SKM-1 treated with dmso at 0.1 percent for 144 hours (cell line): ENCODE results near the gene TRAF3IP1.
"Not testable (repeated sequence)": the region's sequence is repeated elsewhere in the genome, so short reads cannot be mapped to it uniquely, and the experiment has no call there.

Experiments used
- DNase-seq: peaks from one replicate; lab custom pipeline; 2025; ENCODE audit not compliant: unreplicated experiment; lab: John Stamatoyannopoulos, UW

TRAF3IP1 gene

DNA sequence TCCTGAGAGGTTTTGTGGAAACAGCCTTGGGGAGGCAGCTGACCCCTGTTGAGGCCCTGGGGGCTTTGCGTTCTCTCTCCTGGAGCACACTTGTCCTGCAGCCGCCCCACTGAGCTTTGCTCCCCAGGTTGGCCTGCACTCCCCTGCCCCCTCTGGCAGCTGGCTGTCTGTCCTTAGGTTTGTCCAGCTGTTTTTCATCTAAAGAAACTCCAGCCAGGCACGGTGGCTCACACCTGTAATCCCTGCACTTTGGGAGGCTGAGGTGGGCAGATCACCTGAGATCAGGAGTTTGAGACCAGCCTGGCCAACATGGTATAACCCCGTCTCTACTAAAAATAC lies 84.9 kb downstream of the TRAF3IP1 start:
- DNase-seq, result not testable (repeated sequence)

DNA sequence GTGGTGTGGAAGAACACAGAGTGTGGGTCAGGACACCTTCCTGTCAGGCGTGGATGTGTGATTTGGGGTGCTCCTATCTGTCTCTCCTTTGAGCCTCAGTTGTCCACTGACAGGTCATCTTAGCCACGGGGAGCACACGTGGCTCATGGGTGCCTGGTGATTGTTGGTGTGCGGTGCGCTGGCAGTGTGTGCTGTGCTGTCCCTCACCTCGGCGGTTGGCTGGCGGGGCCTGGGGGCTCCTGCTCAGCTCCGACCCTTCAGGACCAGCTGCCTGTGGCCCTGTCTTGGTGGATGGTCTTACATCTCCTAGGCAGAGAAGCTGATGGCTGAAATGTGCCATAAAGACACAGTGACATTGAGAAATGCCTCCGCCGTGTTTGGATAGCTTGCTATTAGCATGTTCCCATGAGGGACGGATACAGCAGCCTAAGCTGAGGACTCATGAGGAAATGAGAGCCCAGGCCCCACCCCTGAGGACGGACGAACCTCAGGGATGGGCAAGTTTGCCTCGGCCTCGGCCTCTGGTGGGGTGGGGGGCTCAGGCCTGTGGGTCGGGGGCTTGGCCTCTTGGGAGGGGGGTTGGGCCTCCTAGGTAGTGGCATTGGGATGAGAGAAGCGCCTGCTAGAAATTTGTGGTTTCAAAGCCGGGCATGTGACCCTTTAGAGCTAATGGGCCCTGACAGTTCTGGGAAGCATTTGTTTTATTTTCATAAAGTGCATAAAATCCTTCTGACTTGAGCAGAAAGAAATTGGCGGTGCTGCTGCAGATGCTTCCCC lies 86.1 kb downstream of the TRAF3IP1 start:
- no peak for DNase-seq

DNA sequence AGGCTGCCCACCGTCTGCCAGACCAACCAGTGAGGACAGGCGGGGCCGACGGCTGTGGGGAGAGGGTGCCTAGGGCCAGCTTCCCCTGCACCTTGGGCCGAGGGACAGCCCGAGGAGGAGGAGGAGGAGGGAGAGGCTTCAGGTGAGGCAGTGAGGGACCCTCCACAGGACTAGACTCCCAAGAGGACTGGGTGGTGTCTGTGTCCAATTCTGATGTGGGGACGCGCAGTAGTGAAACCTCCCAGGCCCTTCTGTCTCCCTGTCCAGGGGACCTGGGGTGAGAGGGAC lies 86.6 kb downstream of the TRAF3IP1 start:
- no peak for DNase-seq

DNA sequence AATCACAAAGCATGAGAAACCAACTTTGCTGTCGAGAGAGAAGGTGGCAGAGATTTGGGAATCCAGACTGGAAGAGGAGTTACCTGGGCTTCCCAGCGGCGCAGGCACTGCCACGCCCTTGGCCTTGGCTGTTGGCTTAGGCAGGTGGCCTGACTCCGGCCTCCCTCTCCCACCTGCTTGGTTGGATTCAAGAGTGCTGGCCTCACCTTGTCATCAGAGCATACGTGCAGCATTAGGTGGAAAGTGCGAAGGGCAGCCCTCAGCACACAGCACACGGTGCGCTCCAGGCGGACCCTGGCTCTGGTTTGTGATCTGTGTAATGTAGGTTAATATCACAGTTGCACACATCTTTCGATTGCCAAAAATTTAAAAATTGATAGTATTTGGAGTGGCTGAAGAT lies 87.2 kb downstream of the TRAF3IP1 start:
- no peak for DNase-seq

DNA sequence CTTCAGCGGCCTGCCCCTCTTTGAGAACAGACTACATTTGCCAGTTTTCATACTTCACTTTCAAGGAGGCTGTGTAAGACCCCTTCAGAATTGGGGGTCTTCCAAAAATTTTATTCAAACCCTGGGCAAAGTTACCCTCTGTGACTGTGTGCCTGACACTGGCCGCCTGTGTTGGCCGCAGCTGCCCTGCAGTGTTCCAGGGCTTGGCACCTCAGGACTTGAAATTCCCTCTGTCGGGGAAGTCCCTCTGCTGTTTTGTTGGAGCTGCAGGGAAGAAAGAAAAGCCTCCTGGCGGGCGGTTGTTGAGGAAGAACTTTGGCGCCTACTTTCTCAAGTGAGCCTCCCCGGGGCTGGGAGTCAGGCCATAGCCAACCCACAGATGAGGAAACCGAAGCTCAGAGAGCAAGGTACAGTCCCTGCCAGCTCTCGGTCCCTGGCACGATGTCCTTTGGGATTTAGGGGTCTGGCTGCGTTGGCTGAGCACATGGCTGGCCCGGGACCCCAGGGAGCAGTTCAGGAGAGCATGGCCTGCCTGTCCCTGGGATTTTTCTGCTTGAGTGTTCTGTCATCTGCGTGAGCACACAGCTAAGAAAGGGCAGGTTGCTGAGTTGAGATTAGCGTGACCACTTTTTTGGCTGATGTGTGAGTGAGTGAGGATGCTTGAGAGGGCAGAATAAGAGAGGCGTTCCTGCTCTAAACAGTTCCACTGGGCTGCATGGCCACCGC lies 88.5 kb downstream of the TRAF3IP1 start:
- DNase-seq, result no peak

DNA sequence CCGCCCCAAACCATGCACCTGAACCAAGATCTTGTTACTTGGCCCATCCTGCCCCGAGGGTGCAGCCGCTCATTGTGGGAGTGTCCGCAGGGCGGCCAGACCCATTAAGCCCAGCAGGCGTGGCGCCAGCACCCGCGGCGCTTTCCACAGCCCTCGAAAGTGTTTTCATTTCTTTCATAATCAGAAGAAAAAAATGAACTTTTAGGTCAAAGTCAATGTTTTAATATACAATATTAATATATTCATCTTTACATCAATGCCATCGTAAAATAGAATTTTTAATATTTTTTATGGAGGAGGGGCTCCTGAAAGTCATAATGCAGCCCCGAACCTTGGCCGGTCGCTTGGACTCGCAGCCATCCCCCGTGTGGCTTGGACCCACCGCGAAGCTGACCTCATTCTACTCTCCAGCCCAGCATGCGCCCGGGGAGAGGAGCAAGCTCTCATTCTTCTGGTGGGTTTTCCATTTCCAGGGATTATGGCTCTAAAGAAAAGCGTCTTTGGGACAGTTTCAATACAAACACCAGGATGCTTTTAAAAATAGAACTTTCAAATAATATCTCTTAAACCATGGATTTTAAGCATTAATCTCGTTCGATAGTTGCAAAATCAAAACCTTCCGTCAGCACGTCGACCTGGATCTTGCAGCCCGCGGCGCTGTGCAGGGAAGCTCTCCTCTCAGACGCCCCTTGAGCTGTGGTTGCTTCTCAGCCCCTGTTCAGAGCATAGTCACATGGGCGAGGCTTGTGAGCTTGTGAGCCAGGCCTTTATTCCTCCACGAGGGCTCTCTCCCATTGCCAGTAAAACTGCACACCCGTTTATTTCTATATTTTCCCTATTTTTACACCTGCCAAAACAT lies 89.3 kb downstream of the TRAF3IP1 start:
- DNase-seq, result no peak

DNA sequence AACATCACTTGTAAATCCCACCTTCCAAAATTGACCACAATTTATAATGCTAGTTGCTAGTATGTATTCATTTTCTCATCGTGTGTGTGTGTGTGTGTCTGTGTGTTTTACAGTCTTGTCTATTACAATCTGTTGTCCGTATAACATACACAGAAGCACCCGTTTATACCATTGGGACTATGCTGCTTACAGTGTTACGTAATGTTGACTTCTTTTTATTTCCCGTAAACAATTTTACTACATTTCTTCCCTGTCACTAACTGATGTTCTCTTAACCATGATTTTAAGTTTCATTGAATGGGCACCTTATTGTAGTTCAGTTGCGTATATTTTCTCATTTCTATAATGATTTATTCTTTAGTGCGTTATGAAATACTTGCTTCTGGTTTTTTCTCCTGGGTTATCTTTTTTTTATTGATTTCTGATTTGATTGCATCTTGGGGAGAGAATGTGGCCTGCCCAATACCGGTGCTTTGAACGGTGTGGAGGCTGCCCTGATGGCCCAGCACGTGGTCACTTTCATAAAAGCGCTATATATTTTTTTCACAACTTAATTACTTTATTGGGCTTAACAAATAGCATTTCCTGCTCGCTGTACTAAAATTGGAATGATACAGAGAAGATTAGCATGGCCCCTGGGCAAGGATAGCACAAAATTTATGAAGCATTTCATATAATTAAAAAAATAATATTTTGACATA lies 91.9 kb downstream of the TRAF3IP1 start:
- no peak for DNase-seq

DNA sequence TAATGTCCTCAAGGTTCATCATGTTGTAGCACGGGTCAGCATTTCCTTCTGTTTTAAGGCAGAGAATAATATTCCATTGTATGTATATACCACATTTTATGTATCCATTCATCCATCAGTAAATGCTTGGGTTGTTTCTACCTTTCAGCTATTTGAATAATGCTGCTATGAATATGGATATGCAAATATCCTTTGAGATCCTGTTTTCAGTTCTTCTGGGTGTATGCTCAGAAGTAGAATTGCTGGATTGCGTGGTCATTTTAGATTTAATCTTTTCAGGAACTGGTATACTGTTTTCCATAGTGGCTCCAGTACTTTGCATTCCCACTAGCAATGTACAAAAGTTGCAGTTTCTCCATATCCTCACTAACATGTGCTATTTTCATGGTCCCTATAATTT lies 93.0 kb downstream of the TRAF3IP1 start:
- DNase-seq, result no peak

DNA sequence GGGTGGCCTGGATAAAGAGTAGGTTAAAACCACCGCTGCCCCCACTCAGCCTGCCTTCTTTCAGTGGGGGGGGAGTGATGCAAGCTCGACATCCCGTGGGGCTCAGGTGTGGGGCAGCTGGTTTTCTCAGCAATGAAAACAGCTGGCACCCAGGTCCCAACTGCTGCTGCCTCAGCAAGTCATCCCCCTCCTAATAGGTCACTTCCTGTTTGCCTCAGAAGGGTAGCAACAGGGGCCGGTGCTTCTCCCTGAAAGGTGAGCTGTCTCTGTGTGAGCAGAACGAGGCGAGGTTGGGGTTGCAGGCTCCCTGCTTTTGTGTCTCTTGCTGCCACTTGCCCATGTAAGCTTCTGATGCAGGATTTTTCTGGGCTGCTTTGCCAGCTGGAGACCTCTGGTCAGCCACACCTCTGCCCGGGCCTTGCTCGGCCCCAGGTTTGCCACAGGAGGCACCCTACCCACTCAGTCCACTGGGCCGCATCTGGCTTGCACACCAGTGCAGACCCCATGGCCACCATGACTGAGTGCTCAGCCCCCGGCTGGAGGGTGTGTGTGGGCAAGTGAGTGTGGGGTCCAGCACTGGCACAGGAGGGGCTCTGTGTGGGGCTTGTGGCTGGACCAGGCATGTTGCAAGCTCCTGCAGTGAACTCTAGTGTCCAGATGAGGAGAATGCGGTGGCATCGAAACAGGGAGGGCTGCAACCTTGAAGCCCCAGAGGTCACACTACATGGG lies 94.9 kb downstream of the TRAF3IP1 start:
- no peak for DNase-seq

DNA sequence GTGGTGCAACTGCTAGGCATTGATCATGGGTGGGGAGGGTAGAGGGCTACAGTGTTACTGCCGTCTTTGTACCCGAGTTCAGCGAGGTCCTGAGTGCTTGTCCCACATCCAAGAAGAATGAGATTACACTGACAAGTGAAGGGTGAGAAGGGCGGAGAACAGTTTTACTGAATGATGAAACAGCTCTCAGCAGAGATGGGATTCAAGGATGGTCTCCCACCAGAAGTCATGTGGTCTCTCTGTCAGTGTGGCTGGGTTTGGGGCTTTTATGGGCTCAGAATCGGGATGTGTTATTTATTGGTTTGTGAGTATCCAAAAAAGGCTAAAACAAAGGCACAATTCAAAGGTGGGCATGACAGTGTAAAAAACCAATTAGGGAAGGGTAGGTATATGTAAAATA lies 95.6 kb downstream of the TRAF3IP1 start:
- no peak for DNase-seq

DNA sequence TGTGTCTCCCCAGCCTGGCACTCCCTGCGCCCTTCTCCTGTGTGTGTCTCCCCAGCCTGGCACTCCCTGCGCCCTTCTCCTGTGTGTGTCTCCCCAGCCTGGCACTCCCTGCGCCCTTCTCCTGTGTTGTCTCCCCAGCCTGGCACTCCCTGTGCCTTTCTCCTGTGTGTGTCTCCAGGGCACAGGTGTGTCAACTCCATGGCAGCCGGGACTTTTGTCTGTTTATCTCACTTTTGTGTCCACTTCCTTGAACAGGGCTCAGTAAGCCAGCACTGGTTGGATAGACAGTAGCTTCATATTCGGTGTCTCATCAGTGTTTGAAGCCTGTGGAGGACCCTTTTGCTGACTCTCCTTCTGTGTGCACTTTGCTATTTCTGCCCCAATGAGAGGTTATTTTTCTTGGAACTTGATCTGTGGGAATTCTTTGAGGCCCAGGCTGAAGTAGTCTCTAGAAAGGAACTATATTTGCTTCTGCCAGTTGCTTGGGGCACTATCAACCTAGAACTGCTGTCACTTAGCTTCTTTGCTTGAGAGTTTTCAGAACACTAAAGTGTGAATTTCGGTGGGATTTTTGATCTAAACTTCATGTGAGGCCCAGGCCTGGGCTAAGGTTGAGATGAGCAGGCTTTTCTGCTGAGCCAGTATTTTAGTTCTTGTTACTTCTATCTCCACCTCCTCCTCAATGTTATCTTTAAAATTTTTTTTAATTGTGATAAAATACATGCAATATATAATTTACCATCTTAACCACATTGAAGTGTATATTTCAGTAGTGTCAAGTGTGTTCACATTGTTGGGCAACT lies 98.1 kb downstream of the TRAF3IP1 start:
- no peak for DNase-seq

DNA sequence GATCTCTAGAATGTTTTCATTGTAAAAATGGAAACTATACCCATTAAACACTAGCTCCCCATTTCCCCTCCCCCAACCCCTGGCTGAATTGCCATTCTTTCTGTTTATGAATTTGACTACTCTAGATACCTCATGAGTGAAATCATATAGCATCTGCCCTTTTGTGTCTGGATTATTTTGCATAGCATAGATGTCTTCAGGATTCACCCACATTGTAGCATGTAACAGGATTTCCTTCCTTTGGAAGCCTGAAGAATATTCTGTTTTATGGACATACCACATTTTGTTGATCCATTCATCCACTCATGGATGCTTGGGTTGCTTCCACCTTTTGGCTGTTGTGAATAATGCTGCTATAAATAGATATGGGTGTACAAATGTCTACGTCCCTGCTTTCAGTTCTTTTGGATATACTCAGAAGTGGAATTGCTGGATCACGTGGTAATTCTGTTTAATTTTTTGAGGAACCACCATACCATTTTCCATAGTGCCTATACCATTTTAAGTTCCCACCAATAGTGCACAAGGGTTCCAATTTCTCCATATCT lies 98.8 kb downstream of the TRAF3IP1 start:
- DNase-seq, result no peak

DNA sequence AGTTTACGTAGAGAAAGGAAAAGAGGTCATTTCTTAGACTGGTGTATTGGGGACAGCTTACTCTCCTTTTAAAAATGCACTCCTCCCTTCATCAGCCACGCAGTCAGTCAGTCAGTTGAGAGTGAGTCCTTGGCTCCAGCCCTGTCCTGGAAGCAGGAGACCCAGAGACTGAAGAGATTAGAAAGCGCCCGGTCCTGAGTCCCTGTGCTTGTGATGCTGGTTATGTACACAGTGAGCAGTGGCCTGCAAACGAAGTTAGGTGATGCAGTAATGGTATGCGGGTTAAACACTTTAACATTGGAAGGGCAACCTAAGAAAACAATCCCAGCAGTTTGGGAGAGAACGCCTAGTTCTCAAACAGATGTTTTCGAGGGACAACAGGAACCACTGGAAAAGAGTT lies 100.1 kb downstream of the TRAF3IP1 start:
- no peak for DNase-seq

DNA sequence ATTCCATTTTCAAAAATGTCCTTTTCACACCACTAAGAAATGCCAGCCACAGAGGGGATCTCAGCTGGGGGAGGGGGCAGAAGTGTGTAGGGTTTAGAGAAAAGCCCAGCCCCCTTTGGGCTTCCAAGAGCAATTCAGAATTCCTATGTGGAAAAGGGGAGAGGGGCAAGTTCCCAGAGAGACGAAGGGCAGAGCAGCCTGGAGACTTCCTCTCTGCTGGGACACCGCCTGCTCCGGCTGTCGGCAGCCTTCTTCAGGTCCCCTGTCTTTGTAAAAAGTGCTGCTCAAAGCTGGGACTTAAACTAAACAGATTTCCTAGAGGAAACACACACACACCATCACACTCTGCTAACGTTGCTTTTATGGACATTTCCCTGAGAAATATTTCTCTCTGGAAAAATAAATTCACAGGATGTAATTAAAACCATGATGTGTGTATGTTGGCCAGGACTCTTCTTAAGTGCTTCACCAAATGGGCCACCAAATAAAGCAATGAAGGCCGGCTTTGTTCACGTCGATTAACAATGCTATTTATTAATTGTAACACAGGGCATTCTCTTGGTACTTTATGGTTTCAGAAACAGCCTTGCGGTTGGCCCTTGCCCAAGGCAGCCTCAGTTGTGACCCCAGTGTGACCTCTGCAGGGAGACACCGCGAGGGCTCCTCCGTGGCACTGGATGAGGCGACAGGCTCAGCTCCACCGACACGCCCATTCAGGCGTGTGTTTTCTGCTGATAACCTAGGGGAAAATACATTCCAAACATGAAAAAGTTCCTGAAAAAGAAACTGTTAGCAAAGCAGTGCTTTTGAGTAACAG lies 100.8 kb downstream of the TRAF3IP1 start:
- no peak for DNase-seq

DNA sequence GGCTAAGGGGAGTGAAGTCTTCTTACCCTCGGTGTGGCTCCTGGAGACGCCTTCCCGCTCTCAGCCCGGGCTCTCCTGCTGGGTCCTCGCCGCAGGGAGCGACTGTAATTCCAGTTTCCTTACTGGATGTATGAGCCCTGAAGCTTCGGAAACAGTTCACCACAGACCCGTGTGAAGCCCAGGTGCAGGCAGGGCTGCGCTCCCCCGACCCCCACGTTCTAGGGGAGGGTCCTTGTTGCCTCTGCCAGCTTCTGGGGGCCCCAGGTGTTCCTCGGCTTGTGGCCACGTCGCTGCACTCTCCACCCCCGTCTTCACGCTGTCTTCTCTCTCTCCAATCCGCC lies 101.3 kb downstream of the TRAF3IP1 start:
- DNase-seq, result no peak

DNA sequence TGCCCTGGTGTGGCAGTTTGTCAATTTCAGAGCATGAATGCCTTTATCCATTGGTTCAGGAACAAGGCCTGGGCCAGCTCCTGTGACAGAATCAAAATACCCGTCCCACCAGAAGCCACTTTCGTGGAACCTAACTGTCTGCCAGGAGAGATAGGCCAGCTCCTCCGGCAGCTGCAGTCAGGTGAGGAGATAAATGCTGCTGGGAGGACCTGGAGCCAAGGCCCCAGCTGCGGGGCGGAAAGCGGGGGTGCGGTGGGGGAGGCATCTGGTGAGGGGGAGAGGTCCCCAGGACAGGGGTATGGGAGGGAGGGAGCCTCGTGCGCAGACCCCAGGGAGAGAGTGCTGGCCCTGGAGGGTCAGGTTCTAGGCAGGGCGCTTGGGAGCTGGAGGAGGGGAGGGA lies 102.0 kb downstream of the TRAF3IP1 start:
- no peak for DNase-seq

DNA sequence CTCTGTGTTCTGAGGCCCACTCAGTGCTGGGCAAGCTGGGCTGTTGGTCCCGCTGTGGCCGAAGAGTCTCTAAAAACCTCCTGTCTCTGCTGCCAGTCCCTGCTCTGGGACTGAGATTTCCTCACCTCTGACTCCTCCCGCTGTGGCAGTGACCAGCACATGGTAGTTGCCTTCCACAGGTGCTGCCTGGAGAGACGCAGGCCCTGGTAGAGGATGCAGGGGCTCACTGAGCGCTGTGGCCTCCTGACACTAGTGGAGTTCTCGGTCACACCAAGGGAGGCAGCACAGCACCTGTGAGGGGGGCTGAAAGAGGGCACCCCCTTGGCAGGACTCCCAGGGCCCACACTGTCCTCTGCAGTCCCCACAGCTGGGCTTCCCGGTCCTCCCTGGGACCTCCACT lies 102.6 kb downstream of the TRAF3IP1 start:
- no peak for DNase-seq

DNA sequence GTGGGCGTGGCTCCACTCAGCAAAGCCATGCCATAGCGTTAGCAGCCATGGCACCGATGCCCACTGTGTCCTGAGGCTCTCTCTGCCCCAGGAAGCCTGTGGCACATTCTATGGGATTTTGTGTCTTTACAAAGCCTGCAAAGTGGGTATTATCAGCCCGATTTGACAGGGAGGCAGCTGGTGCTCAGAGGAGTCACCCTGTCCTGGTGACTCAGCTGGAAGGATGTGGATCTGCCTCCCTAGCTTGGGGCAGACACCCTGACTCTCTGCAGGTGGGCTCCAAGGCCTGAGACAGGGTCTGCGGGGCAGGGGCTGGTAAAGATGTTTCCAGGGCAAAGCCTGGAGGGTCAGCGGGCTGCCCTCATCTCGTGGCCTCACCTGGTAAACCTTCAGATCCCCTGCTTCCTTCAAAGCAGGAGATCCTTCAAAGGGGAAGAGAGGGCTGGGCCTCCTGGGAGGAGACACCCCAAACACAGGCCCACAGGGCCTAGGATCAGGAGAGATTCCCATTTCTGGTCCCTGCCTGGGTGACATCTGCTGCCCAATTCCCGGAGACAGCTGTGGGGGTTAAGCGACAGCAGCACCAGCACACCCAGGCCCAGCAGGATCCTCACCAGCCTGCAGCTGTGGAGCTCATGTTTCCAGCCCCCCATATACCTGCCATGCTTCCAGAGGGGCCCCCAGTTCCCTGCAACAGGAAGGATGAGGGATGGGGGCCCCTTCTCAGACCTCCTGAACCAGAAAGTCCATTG lies 103.4 kb downstream of the TRAF3IP1 start:
- DNase-seq, result no peak
